ENCODE results near the gene ETNK2.
"Not testable (repeated sequence)": the region's sequence is repeated elsewhere in the genome, so short reads cannot be mapped to it uniquely, and the experiment has no call there.

ETNK2 gene

GRCh38 chr1:204094313-204094729 is 57.5 kb downstream of the ETNK2 start:
- Mint-ChIP-seq H3K9me3 (no peaks in the 10 kb centered on the region), H3K36me3 (ENCODE audit: low read depth) (no peaks in the 10 kb centered on the region), H3K4me3 (no peak overlapping the region), H3K27ac (no peak overlapping the region), H3K4me1 (peaks cover 18% of the 10 kb centered on the region), H3K27me3 (no peaks in the 10 kb centered on the region)
- ATAC-seq (no peak), DNase-seq (no peak)

GRCh38 chr1:204093781-204094180 is 58.1 kb downstream of the ETNK2 start:
- ATAC-seq = peak; percentile 38
- peaks cover 18% of the 10 kb centered on the region for H3K4me1 Mint-ChIP-seq
- no peak overlapping the region for H3K4me3 Mint-ChIP-seq
- no peaks in the 10 kb centered on the region for H3K9me3 Mint-ChIP-seq
- H3K27me3 Mint-ChIP-seq = no peaks in the 10 kb centered on the region
- no peaks in the 10 kb centered on the region for H3K36me3 Mint-ChIP-seq (ENCODE audit: low read depth)
- peak overlapping the region; percentile 26 for H3K27ac Mint-ChIP-seq
- no peak for DNase-seq

- no peak overlapping the region for H3K4me3 Mint-ChIP-seq
- H3K4me1 Mint-ChIP-seq = peaks cover 18% of the 10 kb centered on the region
- no peak for DNase-seq
- no peaks in the 10 kb centered on the region for H3K36me3 Mint-ChIP-seq (ENCODE audit: low read depth)
- H3K27ac Mint-ChIP-seq = peak overlapping the region; percentile 26
- no peak for ATAC-seq
- no peaks in the 10 kb centered on the region for H3K9me3 Mint-ChIP-seq
- no peaks in the 10 kb centered on the region for H3K27me3 Mint-ChIP-seq
Observed at GRCh38 chr1:204093421-204093717, 58.5 kb downstream of the ETNK2 start.

DNA sequence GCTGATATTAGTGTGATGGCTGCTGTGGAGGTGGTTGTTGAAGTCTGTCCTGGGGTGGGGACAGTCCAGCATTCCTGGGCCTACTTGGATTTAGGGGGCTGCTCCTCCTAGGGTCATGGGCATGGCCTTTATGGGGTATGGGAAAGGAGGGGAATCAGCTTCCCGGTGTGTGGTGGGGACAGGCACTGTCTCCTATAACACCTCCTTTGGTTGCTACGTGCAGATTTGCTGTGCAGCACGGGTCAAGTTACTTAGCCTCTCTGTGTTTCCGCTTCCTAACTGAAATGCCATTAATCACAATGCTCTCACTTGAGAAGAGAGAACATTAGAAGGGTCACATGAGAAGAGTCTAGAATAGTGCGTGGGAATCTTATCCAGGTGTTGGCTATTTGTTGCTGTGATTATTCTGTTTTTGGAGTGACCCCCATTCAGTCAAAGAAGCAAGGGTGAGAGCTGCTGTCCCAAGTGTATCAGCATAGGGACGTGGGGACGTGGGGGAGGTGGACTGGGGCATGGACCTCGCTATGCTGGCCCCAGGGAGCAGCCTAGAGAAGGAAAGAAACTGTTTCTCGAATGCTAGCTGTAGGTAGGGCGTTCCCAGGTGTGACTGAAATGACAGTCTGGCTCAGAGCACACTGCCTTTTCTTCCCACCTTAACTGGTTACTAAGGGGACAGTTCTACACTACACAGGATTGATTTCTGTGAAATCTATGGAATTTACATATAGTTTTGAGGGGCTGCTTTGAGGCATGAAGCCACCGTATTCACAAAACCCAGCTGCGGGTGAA is 59.0 kb downstream of the ETNK2 start:
- DNase-seq (no peak), ATAC-seq (no peak)
- H3K27me3 Mint-ChIP-seq = no peaks in the 10 kb centered on the region
- peaks cover 18% of the 10 kb centered on the region for H3K4me1 Mint-ChIP-seq
- no peak overlapping the region for H3K4me3 Mint-ChIP-seq
- H3K9me3 Mint-ChIP-seq = no peaks in the 10 kb centered on the region
- no peaks in the 10 kb centered on the region for H3K36me3 Mint-ChIP-seq (ENCODE audit: low read depth)
- H3K27ac Mint-ChIP-seq = no peak overlapping the region

DNA sequence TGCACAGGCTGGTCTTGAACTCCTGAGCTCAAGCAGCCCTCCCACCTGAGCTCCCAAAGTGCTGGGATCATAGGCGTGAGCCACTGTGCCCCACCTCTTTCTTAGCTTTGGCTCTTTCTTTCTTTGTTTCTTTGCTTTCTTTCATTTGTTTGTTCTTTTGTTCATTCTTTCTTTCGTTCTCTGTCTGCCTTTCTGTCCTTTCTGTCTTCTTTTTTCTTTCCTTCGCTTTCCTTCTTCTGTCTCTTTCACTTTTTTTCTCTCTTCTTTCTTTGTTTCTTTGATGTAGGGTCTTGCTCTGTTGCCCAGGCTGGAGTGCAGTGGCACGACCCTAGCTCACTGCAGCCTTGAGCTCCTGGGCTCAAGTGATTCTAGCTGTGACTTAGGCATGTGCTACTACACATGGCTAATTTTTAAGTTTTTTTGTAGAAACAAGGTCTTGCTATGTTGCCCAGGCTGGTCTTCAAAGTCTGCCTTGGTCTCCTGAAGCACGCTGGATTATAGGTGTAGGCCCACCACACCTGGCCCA is 60.0 kb downstream of the ETNK2 start:
- Mint-ChIP-seq H3K4me1 (peaks cover 15% of the 10 kb centered on the region), H3K27ac (no peak overlapping the region), H3K9me3 (no peaks in the 10 kb centered on the region), H3K4me3 (no peak overlapping the region), H3K27me3 (no peaks in the 10 kb centered on the region), H3K36me3 (ENCODE audit: low read depth) (no peaks in the 10 kb centered on the region)
- DNase-seq (no peak), ATAC-seq (no peak)

GRCh38 chr1:204091066-204091465 is 60.8 kb downstream of the ETNK2 start:
- Mint-ChIP-seq H3K27ac (no peak overlapping the region), H3K4me1 (peaks cover 13% of the 10 kb centered on the region), H3K9me3 (no peaks in the 10 kb centered on the region), H3K4me3 (no peak overlapping the region), H3K27me3 (no peaks in the 10 kb centered on the region), H3K36me3 (ENCODE audit: low read depth) (no peaks in the 10 kb centered on the region)
- DNase-seq (no peak), ATAC-seq (no peak)

DNA sequence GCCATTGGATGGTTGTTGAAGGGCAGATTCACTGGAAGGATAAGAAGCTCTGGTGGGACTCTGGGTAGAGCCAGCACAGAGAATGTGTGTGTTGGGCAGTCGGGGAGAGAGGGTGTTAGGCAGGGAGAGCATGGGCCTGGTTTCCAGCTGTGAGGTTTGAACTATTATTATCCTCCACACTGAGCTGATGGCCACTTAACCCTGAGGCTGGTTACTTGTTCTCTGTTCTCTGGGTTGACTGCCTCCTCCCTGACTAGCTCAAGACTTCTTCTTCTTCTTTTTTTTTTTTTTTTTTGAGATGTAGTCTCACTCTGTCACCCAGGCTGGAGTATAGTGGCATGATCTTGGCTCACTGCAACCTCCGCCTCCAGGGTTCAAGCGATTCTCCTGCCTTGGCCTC is 61.7 kb downstream of the ETNK2 start:
- peaks cover 13% of the 10 kb centered on the region for H3K4me1 Mint-ChIP-seq
- not testable (repeated sequence) for H3K9me3 Mint-ChIP-seq; H3K36me3 Mint-ChIP-seq (ENCODE audit: low read depth)

GRCh38 chr1:204089044-204089751 is 62.6 kb downstream of the ETNK2 start:
- no peak overlapping the region for H3K27ac Mint-ChIP-seq
- no peaks in the 10 kb centered on the region for H3K27me3 Mint-ChIP-seq
- DNase-seq (no peak), ATAC-seq (no peak)
- no peaks in the 10 kb centered on the region for H3K9me3 Mint-ChIP-seq
- H3K4me1 Mint-ChIP-seq = peaks cover 12% of the 10 kb centered on the region
- H3K36me3 Mint-ChIP-seq (ENCODE audit: low read depth) = no peaks in the 10 kb centered on the region
- H3K4me3 Mint-ChIP-seq = no peak overlapping the region

More for the DNA sequence above, 61.7 kb downstream of the ETNK2 start:
- not testable (repeated sequence) for H3K27ac Mint-ChIP-seq, DNase-seq, ATAC-seq, H3K4me3 Mint-ChIP-seq, H3K27me3 Mint-ChIP-seq

DNA sequence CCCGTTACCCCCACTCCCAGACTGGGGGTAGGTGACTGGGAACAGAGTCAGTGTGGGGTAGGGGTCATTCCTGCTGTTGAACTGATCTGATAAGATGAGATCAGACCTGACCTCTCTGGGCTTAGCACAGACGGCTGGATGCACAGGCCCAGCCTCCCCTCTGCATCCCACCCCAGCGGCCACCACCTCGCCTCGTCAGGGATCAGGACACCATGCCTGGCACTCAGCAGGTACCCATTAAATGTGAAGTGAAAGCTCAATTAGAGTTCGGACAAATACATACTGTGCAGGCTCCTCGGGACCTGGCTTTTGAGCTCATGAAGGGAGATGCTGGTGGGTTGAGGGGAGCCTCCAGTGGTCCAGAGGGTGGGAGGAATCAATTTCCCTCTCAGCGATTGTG is 63.2 kb downstream of the ETNK2 start:
- Mint-ChIP-seq H3K36me3 (ENCODE audit: low read depth) (no peaks in the 10 kb centered on the region), H3K4me1 (peaks cover 5% of the 10 kb centered on the region), H3K4me3 (no peak overlapping the region), H3K27ac (no peak overlapping the region), H3K9me3 (no peaks in the 10 kb centered on the region), H3K27me3 (no peaks in the 10 kb centered on the region)
- DNase-seq (no peak), ATAC-seq (no peak)

DNA sequence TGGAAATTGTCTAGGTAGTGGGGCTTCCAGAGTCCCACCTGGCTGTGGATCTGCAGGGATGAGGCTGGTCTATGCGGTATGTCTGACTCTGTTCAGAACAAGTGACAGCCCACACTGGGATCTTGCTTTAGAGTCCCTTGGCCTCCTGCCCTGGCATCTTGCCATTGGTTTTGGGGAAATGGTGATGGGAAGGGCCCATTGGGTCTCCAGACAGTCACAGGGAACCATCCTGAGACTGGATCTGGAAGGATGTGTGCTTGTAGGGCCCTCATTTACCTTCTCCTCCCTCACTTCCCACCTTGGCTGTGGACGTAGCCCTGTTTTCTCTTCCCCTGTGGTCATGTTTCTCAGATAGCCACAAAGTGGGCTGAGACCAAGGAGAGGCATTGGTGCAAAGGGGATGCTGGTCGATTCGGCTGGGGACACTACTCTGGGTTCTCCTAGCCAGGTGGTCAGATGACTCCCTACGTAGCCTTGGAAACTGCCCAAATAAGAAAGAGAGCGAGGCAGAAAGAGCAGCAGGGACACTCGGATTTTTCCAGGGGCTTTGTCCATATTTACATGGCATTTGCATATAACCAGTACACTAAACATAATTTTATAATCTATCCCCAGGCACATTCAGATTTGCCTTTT is 63.8 kb downstream of the ETNK2 start:
- ATAC-seq = no peak
- no peak overlapping the region for H3K27ac Mint-ChIP-seq
- H3K27me3 Mint-ChIP-seq = no peaks in the 10 kb centered on the region
- H3K9me3 Mint-ChIP-seq = no peaks in the 10 kb centered on the region
- H3K4me3 Mint-ChIP-seq = no peak overlapping the region
- H3K4me1 Mint-ChIP-seq = peaks cover 2% of the 10 kb centered on the region
- DNase-seq = no peak
- no peaks in the 10 kb centered on the region for H3K36me3 Mint-ChIP-seq (ENCODE audit: low read depth)

GRCh38 chr1:204087181-204087892 is 64.5 kb downstream of the ETNK2 start:
- H3K27ac Mint-ChIP-seq = no peak overlapping the region
- H3K36me3 Mint-ChIP-seq (ENCODE audit: low read depth) = no peaks in the 10 kb centered on the region
- no peaks in the 10 kb centered on the region for H3K4me1 Mint-ChIP-seq
- no peak overlapping the region for H3K4me3 Mint-ChIP-seq
- no peaks in the 10 kb centered on the region for H3K27me3 Mint-ChIP-seq
- DNase-seq = no peak
- ATAC-seq = no peak
- H3K9me3 Mint-ChIP-seq = no peaks in the 10 kb centered on the region

- Mint-ChIP-seq H3K27me3 (no peaks in the 10 kb centered on the region), H3K27ac (no peak overlapping the region), H3K36me3 (ENCODE audit: low read depth) (no peaks in the 10 kb centered on the region), H3K9me3 (no peaks in the 10 kb centered on the region), H3K4me1 (no peaks in the 10 kb centered on the region), H3K4me3 (no peak overlapping the region)
- ATAC-seq (no peak), DNase-seq (no peak)
Observed at GRCh38 chr1:204085876-204086275, 66.0 kb downstream of the ETNK2 start.

DNA sequence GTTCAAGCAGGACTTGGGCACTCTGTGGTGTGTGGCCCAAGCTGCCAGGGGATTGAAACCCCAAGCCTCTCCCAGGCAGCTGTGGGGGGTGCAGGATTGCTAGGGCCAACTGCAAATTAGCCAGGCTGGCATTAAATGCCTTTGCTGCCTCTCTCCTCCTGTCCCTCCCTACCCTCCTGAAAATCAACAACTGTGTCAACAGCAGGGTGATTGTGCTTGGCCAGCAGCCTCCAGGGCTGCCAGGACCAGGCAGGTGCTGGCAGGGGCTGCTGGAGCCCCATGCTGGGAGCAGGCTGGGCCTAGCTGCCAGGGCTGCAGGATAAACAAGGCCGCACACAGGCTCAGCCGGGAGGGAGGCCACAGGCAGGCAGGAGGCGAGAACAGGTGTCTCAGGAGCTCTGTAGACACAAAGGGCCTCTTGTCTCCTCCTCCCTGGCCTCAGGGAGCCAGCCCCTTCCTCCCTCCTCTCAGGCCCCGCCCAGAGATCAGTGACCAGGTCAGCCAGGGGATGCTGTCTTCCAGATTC is 67.5 kb downstream of the ETNK2 start:
- DNase-seq (no peak), ATAC-seq (no peak)
- no peaks in the 10 kb centered on the region for H3K9me3 Mint-ChIP-seq
- H3K4me1 Mint-ChIP-seq = no peaks in the 10 kb centered on the region
- H3K27ac Mint-ChIP-seq = no peak overlapping the region
- H3K27me3 Mint-ChIP-seq = no peaks in the 10 kb centered on the region
- H3K36me3 Mint-ChIP-seq (ENCODE audit: low read depth) = no peaks in the 10 kb centered on the region
- H3K4me3 Mint-ChIP-seq = no peak overlapping the region

DNA sequence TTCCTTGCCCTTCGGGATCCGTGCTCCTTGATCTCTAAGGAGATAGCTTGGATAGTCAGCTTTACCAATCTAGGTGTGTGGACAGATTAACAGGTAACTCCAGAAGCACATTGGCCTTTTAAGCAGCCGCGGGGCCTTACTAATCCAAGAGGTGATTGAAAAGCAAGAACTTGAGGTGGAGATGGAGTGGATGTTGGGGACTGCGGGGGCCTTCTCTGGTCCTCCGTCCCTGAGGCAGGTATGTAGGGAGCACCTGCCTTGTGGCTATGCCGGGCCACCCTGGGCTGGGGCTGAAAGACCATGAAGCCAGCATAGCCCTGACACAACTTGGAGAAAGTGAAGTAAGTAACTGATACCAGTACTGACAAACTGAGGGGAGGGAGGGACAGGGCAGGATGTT is 68.4 kb downstream of the ETNK2 start:
- H3K36me3 Mint-ChIP-seq (ENCODE audit: low read depth) = no peaks in the 10 kb centered on the region
- no peak for ATAC-seq

More for the DNA sequence above, 68.4 kb downstream of the ETNK2 start:
- Mint-ChIP-seq H3K27me3 (peaks cover 2% of the 10 kb centered on the region), H3K9me3 (no peaks in the 10 kb centered on the region), H3K4me1 (no peaks in the 10 kb centered on the region), H3K27ac (no peak overlapping the region), H3K4me3 (no peak overlapping the region)
- no peak for DNase-seq

Data from activated naive CD8-positive, alpha-beta T cell treated with anti-CD3 and anti-CD28 coated beads, Interleukin-2, amount 50 U/mL, for 24 hours (primary cell).